ENCODE results near the gene FYB1.

Gene FYB1

GRCh38 chr5:39159811-39160490, 59.4 kb downstream of the FYB1 start:
- TF ChIP-seq, protein P1, sequence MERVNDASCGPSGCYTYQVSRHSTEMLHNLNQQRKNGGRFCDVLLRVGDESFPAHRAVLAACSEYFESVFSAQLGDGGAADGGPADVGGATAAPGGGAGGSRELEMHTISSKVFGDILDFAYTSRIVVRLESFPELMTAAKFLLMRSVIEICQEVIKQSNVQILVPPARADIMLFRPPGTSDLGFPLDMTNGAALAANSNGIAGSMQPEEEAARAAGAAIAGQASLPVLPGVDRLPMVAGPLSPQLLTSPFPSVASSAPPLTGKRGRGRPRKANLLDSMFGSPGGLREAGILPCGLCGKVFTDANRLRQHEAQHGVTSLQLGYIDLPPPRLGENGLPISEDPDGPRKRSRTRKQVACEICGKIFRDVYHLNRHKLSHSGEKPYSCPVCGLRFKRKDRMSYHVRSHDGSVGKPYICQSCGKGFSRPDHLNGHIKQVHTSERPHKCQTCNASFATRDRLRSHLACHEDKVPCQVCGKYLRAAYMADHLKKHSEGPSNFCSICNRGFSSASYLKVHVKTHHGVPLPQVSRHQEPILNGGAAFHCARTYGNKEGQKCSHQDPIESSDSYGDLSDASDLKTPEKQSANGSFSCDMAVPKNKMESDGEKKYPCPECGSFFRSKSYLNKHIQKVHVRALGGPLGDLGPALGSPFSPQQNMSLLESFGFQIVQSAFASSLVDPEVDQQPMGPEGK (CRISPR knock-in tag; IDR thresholded peaks at IDR 0.05; ENCODE audit: borderline replicate concordance): no peak
- no peak for TF ChIP-seq SNAI2 (CRISPR knock-in tag; IDR thresholded peaks at IDR 0.05)
- no peak for TF ChIP-seq CSRNP3 (CRISPR knock-in tag; IDR thresholded peaks at IDR 0.05)
- no peak for TF ChIP-seq POU6F1 (CRISPR knock-in tag; IDR thresholded peaks at IDR 0.05; ENCODE audit: borderline replicate concordance, low read depth)
- TF ChIP-seq PPARA (CRISPR knock-in tag; IDR thresholded peaks at IDR 0.05; ENCODE audit: borderline replicate concordance): no peak
- TF ChIP-seq ESRRG (CRISPR knock-in tag; IDR thresholded peaks at IDR 0.05): no peak
- TF ChIP-seq TCF4 (CRISPR knock-in tag; IDR thresholded peaks at IDR 0.05; ENCODE audit: borderline replicate concordance): no peak
- no peak for TF ChIP-seq ZC3H10 (CRISPR knock-in tag; IDR thresholded peaks at IDR 0.05)
- no peak for TF ChIP-seq ISL1 (CRISPR knock-in tag; IDR thresholded peaks at IDR 0.05)
- TF ChIP-seq ZFP30 (CRISPR knock-in tag; IDR thresholded peaks at IDR 0.05): no peak
- TF ChIP-seq ZNF70 (CRISPR knock-in tag; IDR thresholded peaks at IDR 0.05): no peak
- TF ChIP-seq ZNF8 (CRISPR knock-in tag; IDR thresholded peaks at IDR 0.05): no peak
- no peak for TF ChIP-seq RARB (CRISPR knock-in tag; IDR thresholded peaks at IDR 0.05)
- TF ChIP-seq GLIS3 (CRISPR knock-in tag; IDR thresholded peaks at IDR 0.05): no peak
- TF ChIP-seq, protein P2, sequence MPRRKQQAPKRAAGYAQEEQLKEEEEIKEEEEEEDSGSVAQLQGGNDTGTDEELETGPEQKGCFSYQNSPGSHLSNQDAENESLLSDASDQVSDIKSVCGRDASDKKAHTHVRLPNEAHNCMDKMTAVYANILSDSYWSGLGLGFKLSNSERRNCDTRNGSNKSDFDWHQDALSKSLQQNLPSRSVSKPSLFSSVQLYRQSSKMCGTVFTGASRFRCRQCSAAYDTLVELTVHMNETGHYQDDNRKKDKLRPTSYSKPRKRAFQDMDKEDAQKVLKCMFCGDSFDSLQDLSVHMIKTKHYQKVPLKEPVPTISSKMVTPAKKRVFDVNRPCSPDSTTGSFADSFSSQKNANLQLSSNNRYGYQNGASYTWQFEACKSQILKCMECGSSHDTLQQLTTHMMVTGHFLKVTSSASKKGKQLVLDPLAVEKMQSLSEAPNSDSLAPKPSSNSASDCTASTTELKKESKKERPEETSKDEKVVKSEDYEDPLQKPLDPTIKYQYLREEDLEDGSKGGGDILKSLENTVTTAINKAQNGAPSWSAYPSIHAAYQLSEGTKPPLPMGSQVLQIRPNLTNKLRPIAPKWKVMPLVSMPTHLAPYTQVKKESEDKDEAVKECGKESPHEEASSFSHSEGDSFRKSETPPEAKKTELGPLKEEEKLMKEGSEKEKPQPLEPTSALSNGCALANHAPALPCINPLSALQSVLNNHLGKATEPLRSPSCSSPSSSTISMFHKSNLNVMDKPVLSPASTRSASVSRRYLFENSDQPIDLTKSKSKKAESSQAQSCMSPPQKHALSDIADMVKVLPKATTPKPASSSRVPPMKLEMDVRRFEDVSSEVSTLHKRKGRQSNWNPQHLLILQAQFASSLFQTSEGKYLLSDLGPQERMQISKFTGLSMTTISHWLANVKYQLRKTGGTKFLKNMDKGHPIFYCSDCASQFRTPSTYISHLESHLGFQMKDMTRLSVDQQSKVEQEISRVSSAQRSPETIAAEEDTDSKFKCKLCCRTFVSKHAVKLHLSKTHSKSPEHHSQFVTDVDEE (CRISPR knock-in tag; IDR thresholded peaks at IDR 0.05): no peak
- ATAC-seq: no peak

GRCh38 chr5:39158786-39159185, 60.6 kb downstream of the FYB1 start:
- no peak for TF ChIP-seq ZFP3 (CRISPR knock-in tag; IDR thresholded peaks at IDR 0.05)
- no peak for ATAC-seq

DNA sequence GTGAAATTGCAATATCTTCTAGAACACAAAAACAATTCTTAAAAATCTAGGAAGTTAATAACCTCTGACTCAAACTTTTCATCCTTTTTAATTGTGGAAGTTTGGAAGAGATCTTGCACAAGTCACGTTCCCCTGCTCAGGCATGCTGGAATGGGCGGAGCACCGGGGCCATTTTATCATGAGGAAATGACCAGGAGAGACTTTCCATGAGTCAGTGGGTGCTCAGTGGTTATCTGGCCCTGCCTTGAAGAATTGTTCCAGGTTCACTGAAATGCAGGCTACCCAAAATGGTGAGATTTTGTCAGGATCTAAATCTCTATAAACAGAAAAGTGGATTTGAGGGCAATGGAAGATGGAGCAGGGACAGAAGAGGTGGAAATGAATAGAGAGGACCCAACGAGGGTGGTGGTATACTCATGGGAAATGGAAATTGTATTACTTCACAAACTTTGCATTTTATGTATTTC, 61.2 kb downstream of the FYB1 start:
- ATAC-seq: no peak
- TF ChIP-seq ISL1 (CRISPR knock-in tag; IDR thresholded peaks at IDR 0.05): no peak
- TF ChIP-seq RARB (CRISPR knock-in tag; IDR thresholded peaks at IDR 0.05): no peak
- no peak for TF ChIP-seq CREB5 (CRISPR knock-in tag; IDR thresholded peaks at IDR 0.05; ENCODE audit: low read depth)
- TF ChIP-seq ZNF565 (CRISPR knock-in tag; conservative IDR thresholded peaks at IDR 0.05; ENCODE audit: low read depth): no peak
- no peak for TF ChIP-seq SNAI2 (CRISPR knock-in tag; IDR thresholded peaks at IDR 0.05)
- no peak for TF ChIP-seq ARNTL (CRISPR knock-in tag; IDR thresholded peaks at IDR 0.05; ENCODE audit: borderline replicate concordance, low read depth)
- TF ChIP-seq ZC3H10 (CRISPR knock-in tag; IDR thresholded peaks at IDR 0.05): no peak
- no peak for TF ChIP-seq POU6F1 (CRISPR knock-in tag; IDR thresholded peaks at IDR 0.05; ENCODE audit: borderline replicate concordance, low read depth)
- no peak for TF ChIP-seq BACH2 (CRISPR knock-in tag; IDR thresholded peaks at IDR 0.05; ENCODE audit: borderline replicate concordance)
